SK-N-MC (cell line): ENCODE results near the gene STK31.

Source experiments
- DNase-seq: peaks from one replicate; pipeline ENCODE4 v3.0.0-alpha.2; 2011; ENCODE audit warnings: low read depth, low spot score
- H3K27ac ChIP-seq: fragments of 200-600 bp; sonication (generic); 2 replicates; pipeline ENCODE4 v1.5.1; 2016; ENCODE audit warnings: mixed run types
- H3K36me3 ChIP-seq: fragments of 200-600 bp; sonication (generic); 2 replicates; pipeline ENCODE4 v1.6.1; 2017; ENCODE audit warnings: antibody characterized with exemption, low read length, mixed read lengths; ENCODE audit not compliant: insufficient read depth
- H3K4me3 ChIP-seq: fragments of 200-600 bp; sonication (generic); 2 replicates; pipeline ENCODE4 v1.5.1; 2016
- H3K9ac ChIP-seq: fragments of 200-600 bp; sonication (generic); 2 replicates; pipeline ENCODE4 v1.8.0; 2017; ENCODE audit warnings: mixed run types, mixed read lengths; ENCODE audit not compliant: insufficient read length
- H3K9me3 ChIP-seq: fragments of 200-600 bp; sonication (generic); 2 replicates; pipeline ENCODE4 v1.6.1; 2017; ENCODE audit warnings: low read depth, mild to moderate bottlenecking, antibody characterized with exemption, low read length, moderate library complexity, mixed read lengths
- EZH2 ChIP-seq: fragments of 200-600 bp; sonication (generic); IDR thresholded peaks from one replicate; pipeline ENCODE4 v1.6.1; 2017; ENCODE audit warnings: antibody characterized with exemption
- FOXP2 ChIP-seq: optimal IDR thresholded peaks from 2 replicates; pipeline ENCODE3; 2011; ENCODE audit warnings: mild to moderate bottlenecking, moderate library complexity; ENCODE audit not compliant: insufficient read depth; ENCODE audit errors: extremely low read length, control extremely low read depth
- POLR2AphosphoS5 ChIP-seq: IDR thresholded peaks from 2 replicates; pipeline ENCODE4 v1.6.1; 2012; ENCODE audit warnings: mild to moderate bottlenecking, low read depth, low read length, borderline replicate concordance

The STK31 gene

DNA sequence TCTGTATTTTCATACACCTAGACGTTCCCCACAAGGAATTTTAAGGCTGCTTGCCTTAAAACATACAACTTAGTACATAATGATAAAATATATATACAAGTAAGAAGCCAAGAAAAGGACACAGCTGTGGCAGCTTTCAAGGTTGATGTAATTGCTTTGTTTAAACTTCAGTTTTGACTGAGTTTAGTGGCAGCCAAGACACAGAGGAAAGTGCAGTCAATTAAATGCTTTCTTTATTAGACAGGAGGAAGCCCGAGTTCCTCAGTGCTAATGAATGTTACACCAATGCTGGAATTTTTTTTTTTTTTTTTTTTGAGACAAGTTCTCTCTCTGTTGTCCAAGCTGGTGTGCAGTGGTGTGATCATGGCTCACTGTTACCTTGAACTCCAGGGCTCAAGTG is 11.2 kb upstream of the STK31 start:
- Histone ChIP-seq H3K9ac (no peak overlapping the region), H3K9me3 (no peaks in the 10 kb centered on the region), H3K36me3 (no peaks in the 10 kb centered on the region), H3K4me3 (no peak overlapping the region), H3K27ac (no peak overlapping the region)
- TF ChIP-seq EZH2 (no peak), FOXP2 (no peak), POLR2AphosphoS5 (no peak)
- no peak for DNase-seq

DNA sequence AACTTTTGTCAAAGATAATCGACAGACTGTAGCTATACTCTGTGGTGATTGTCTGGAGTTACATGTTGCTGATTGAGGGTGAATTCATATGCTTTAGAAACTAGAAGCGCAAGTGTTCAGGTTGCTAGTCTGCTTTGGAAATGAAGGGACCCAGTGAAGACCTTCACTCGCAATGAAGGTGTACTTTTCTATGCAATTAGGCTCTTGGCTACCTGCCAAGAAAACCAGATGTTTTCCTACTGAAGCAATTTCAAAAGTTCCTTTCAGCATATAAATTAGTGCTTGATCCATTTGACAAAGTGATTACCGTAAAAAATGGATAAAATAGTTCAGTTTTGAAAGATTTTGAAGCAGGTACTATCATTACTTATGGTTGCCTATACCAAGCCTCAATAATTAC is 10.0 kb upstream of the STK31 start:
- Histone ChIP-seq H3K36me3 (no peaks in the 10 kb centered on the region), H3K9ac (no peak overlapping the region), H3K27ac (no peak overlapping the region), H3K4me3 (no peak overlapping the region), H3K9me3 (no peaks in the 10 kb centered on the region)
- DNase-seq: no peak
- TF ChIP-seq POLR2AphosphoS5: no peak
- TF ChIP-seq EZH2: no peak

DNA sequence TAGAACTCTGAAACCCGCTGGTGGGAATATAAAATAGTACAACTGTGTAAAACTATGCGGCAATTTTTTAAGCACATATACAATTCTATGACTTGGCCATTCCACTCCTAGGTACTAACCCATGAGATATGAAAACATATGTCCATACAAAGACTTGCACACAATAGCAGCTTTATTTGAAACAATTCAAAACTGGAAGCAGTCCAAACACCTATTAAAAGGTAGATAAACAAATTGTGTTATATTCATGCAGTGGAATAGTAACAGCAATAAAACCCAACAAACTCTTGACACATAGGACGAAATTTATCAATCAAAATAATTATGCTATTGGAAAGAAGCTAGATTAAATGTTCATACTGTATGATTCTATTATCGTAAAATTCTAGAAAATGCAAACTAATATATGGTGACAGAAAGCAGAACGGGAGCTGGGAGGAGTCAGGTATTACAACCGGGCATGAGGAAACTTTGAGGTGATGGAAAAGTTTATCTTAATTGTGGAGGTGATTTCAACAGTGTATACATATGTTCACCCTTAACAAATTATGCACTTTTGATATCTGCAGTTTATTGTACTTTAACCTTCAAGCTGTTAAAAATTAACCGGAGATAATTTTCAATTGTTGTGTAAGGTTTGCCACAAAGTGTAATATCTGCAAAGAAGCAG is 803 bp upstream of the STK31 start:
- DNase-seq: no peak
- Histone ChIP-seq H3K9ac (no peak overlapping the region), H3K4me3 (no peak overlapping the region), H3K36me3 (no peaks in the 10 kb centered on the region), H3K9me3 (no peaks in the 10 kb centered on the region), H3K27ac (no peak overlapping the region)
- TF ChIP-seq FOXP2 (no peak), POLR2AphosphoS5 (no peak), EZH2 (no peak)

DNA sequence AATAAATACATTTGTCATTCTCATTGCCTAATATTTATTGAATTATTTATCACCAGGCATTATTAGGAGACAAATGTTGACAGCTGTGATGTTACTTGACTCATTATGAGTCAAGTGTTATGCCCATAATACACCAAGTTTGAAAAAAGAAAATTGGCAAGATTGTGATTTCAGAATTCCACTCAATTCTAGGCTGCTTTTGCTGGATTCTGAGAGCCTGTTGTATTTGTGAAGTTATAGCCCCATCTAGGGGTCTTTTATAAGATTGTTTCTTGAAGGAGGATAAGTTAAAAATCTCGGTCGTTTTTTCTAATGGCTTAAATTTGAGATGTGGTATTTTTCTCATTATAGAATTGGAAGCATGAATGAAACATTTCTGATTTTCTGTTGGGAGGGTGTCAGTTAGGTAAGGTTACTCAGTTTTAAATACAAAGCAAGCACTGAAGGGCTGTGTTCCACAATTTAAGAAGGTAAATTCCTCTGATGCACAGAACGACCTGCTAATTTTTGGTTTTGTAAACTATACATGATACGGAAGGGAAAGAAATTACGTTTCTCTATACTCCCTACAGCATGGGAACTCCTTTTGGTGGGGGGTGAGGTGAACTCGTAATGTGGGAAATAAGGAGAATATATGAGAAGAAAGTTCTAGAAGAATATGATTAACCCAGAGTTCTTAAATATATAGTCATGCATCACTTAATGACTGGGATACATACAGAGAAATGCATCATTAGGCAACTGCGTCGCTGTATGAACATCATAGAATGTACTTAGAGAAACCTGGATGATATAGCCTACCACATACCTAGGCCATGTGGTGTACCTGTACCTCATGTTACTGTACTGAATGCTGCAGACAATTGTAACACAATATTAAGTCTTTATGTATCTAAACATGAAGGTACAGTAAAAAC is 2.6 kb downstream of the STK31 start:
- no peak overlapping the region for H3K9ac ChIP-seq
- H3K4me3 ChIP-seq: no peak overlapping the region
- TF ChIP-seq EZH2 (no peak), POLR2AphosphoS5 (no peak), FOXP2 (no peak)
- no peaks in the 10 kb centered on the region for H3K9me3 ChIP-seq
- no peak overlapping the region for H3K27ac ChIP-seq
- no peak for DNase-seq
- H3K36me3 ChIP-seq: no peaks in the 10 kb centered on the region

DNA sequence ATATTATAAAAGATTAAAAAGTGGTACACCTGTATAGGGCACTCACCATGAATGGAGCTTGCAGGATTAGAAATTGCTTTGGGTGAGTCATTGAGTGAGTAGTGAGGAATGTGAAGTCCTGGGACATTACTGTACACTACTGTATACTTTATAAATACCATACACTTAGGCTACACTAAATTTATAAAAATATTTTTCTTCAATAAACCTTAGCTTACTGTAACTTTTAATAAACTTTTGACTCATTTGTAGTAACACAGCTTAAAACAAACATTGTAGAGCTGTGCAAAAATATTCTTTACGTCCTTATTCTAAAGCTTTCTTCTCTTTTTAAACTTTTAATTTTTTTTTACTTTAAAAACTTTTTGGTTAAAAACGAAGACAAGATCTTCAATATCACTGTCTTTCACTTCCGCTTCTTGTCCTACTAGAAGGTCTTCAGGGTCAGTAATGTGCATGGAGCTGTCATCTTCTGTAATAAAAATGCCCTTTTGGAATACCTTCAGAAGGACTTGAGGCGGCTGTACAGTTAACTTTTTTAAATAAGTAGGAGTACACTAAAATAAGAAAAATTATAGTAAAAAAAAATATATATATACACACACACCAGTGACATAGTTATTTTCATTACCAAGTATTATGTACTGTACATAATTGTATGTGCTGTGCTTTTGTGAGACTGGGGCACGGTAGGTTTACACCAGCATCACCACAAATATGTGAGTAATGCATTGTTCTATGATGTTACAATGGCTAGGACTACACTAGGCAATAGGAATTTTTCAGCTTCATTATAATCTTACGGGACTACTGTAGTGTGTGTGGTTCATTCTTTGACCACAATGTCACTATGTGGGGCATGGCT is 3.5 kb downstream of the STK31 start:
- TF ChIP-seq POLR2AphosphoS5: no peak
- TF ChIP-seq FOXP2: no peak
- no peak for TF ChIP-seq EZH2
- no peak for DNase-seq
- Histone ChIP-seq H3K36me3 (no peaks in the 10 kb centered on the region), H3K9me3 (no peaks in the 10 kb centered on the region), H3K27ac (no peak overlapping the region), H3K4me3 (no peak overlapping the region), H3K9ac (no peak overlapping the region)

- H3K9ac ChIP-seq: no peak overlapping the region
- no peak overlapping the region for H3K27ac ChIP-seq
- TF ChIP-seq FOXP2 (no peak), EZH2 (no peak), POLR2AphosphoS5 (no peak)
- no peaks in the 10 kb centered on the region for H3K9me3 ChIP-seq
- DNase-seq: no peak
- H3K36me3 ChIP-seq: no peaks in the 10 kb centered on the region
- H3K4me3 ChIP-seq: no peak overlapping the region
Observed at GRCh38 chr7:23714150-23714464, 4.1 kb downstream of the STK31 start.

DNA sequence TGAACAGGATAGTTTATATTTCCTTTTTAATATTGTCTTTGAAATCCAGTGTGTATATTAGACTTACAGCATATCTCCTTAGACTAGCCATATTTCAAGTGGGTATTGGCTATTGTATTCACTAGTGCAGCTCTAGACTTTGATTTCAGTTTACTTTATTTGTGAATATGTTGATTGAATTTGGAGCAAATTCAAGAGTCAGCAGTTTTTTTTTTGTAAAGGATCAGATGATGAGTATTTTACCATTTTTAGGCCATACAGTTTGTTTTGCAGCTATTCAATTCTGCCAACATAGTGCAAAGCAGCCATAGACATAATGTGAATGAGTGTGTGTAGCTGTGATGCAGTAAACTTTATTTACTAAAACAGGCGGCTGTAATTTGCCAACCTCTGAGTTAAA is 4.6 kb downstream of the STK31 start:
- TF ChIP-seq FOXP2 (no peak), EZH2 (no peak), POLR2AphosphoS5 (no peak)
- Histone ChIP-seq H3K4me3 (no peak overlapping the region), H3K9ac (no peak overlapping the region), H3K36me3 (no peaks in the 10 kb centered on the region), H3K9me3 (no peaks in the 10 kb centered on the region), H3K27ac (no peak overlapping the region)
- no peak for DNase-seq

DNA sequence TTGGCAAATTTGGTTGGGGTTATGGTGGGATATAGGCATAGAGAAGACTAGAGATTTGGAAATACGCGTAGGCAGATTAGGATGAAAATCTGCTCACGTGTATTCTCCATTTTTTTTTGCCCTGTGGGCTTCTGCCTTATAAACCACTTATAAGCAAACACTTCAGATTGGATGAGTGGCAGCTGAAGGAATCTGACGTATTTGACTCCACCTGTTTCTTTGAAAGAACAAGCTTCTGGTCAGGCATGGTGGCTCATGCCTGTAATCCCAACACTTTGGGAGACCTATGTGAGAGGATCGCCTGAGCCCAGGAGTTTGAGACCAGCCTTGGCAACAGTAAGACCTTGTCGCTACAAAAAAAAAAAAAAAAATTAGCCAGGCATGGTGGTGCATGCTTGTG is 5.1 kb downstream of the STK31 start:
- TF ChIP-seq POLR2AphosphoS5 (no peak), EZH2 (no peak), FOXP2 (no peak)
- no peak overlapping the region for H3K9ac ChIP-seq
- DNase-seq: no peak

DNA sequence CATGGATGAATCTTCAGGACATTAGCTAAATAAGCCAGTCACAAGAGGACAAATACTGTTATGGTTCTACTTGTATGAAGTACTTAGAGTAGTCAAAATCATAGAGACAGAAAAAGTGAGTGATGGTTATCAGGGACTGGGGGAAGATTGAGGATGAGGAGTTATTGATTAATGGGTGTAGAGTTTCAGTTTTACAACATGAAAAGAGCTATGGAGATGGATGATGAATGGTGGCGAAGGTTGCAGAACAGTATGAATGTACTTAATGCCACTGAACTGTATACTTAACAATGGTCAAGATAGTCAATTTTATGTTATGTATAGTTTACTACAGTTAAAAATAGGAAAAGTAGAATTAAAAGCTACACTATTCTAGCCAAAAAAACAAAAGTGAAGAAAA is 7.8 kb downstream of the STK31 start:
- no peaks in the 10 kb centered on the region for H3K9me3 ChIP-seq
- TF ChIP-seq FOXP2: no peak
- TF ChIP-seq POLR2AphosphoS5: no peak
- TF ChIP-seq EZH2: no peak
- H3K27ac ChIP-seq: no peak overlapping the region
- H3K36me3 ChIP-seq: no peaks in the 10 kb centered on the region
- H3K9ac ChIP-seq: no peak overlapping the region
- no peak overlapping the region for H3K4me3 ChIP-seq
- no peak for DNase-seq

More for the DNA sequence above, 5.1 kb downstream of the STK31 start:
- Histone ChIP-seq H3K4me3 (no peak overlapping the region), H3K9me3 (no peaks in the 10 kb centered on the region), H3K27ac (no peak overlapping the region), H3K36me3 (no peaks in the 10 kb centered on the region)
